Neural cell (in vitro differentiated cells): ENCODE measurements around the gene KIF23.

ENCODE experiments used
- CTCF ChIP-seq: fragments of 450-650 bp; IDR thresholded peaks from 2 replicates; pipeline ENCODE4 v1.5.1; 2014; ENCODE audit warnings: antibody characterized with exemption, mild to moderate bottlenecking, moderate library complexity; ENCODE audit not compliant: poor library complexity, severe bottlenecking
- EP300 ChIP-seq: fragments of 450-650 bp; conservative IDR thresholded peaks from 2 replicates; pipeline ENCODE4 v1.6.1; 2014; ENCODE audit warnings: antibody characterized with exemption, mild to moderate bottlenecking, moderate library complexity; ENCODE audit not compliant: poor library complexity, severe bottlenecking
- EZH2 ChIP-seq: fragments of 200-600, 300-800 bp; shearing (Covaris generic), sonication (generic); IDR thresholded peaks from 2 replicates; pipeline ENCODE4 v1.6.1; 2014; ENCODE audit warnings: antibody characterized with exemption, low read length, borderline replicate concordance, mild to moderate bottlenecking; ENCODE audit not compliant: insufficient read depth, poor library complexity, severe bottlenecking
- RAD21 ChIP-seq: fragments of 450-650 bp; conservative IDR thresholded peaks from 2 replicates; pipeline ENCODE4 v1.6.1; 2014; ENCODE audit warnings: antibody characterized with exemption, mild to moderate bottlenecking, moderate library complexity
- TAF1 ChIP-seq: IDR thresholded peaks from 2 replicates; pipeline ENCODE4 v1.6.1; 2012; ENCODE audit warnings: low read depth

GRCh38 chr15:69469467-69470201 is 55.5 kb downstream of the KIF23 start:
- no peak for TF ChIP-seq CTCF
- no peak for TF ChIP-seq RAD21
- no peak for TF ChIP-seq EZH2
- TF ChIP-seq EP300, result no peak
- no peak for TF ChIP-seq TAF1
